H1 (cell line): ENCODE data around the gene CLIC3. TPM values are rescaled to one million over a fixed set of nuclear protein-coding genes. Genes with fewer than 3 reads are reported as not detected.
A peak's percentile ranks its signal among the peaks of the same experiment; 100 is the strongest.

Experiments used
- CTCF ChIA-PET: fragments of 300-600 bp; sonication (Branson Sonifier 250); formaldehyde crosslinking; loops from one replicate; lab custom pipeline; 2021; ENCODE audit not compliant: partially characterized antibody; lab: Charles Lee
- POLR2A ChIA-PET: fragments of 300-600 bp; sonication (Branson Sonifier 250); formaldehyde crosslinking; loops from one replicate; lab custom pipeline; 2021; ENCODE audit warnings: inconsistent platforms; ENCODE audit not compliant: partially characterized antibody; lab: Charles Lee
- DNase-seq, 2 experiments: peaks; one replicate each; pipeline versions ENCODE4 v3.0.0 to v3.0.0-alpha.2; 2010 to 2022; ENCODE audit warnings: low spot score in 2 of 2, low read depth in 1 of 2, mixed read lengths in 1 of 2
- FAIRE-seq: peaks from 2 replicates; lab custom pipeline; 2011; peaks lifted over from hg19 to GRCh38; lab: Jason Lieb, UNC
- H2AFZ ChIP-seq: 2 replicates; pipeline ENCODE4 v1.8.1; 2012; ENCODE audit warnings: low read length, inconsistent platforms
- H2AK5ac ChIP-seq: 2 replicates; pipeline ENCODE4 v1.6.1; 2013; ENCODE audit warnings: low read depth, low read length
- H2BK120ac ChIP-seq: replicated peaks from 2 replicates; pipeline ENCODE3; 2013; ENCODE audit warnings: low read depth, low read length, inconsistent platforms
- H2BK12ac ChIP-seq: 2 replicates; pipeline ENCODE4 v1.6.1; 2013; ENCODE audit warnings: low read depth, low read length
- H2BK15ac ChIP-seq: 2 replicates; pipeline ENCODE4 v1.6.1; 2013; ENCODE audit warnings: low read length
- H2BK20ac ChIP-seq: 2 replicates; pipeline ENCODE4 v1.6.1; 2013; ENCODE audit warnings: low read length
- H2BK5ac ChIP-seq: 2 replicates; pipeline ENCODE4 v1.6.1; 2013; ENCODE audit warnings: low read depth, low read length
- H3K14ac ChIP-seq: 2 replicates; pipeline ENCODE4 v1.6.1; 2013; ENCODE audit warnings: inconsistent platforms; ENCODE audit not compliant: insufficient read length
- H3K18ac ChIP-seq: 2 replicates; pipeline ENCODE4 v1.6.1; 2013; ENCODE audit warnings: low read length; ENCODE audit errors: extremely low read depth
- H3K23ac ChIP-seq: 2 replicates; pipeline ENCODE4 v1.6.1; 2013; ENCODE audit warnings: inconsistent platforms; ENCODE audit not compliant: insufficient read length
- H3K23me2 ChIP-seq: 2 replicates; pipeline ENCODE4 v1.6.1; 2013; ENCODE audit warnings: low read depth, low read length
- H3K27ac ChIP-seq: 2 replicates; pipeline ENCODE4 v1.6.1; 2011; ENCODE audit warnings: low read depth, low read length, inconsistent platforms
- H3K27me3 ChIP-seq, 4 experiments: replicated peaks in 1 of 4; 1 replicate in 1 of 4; 2 replicates in 3 of 4; pipeline versions ENCODE4 v1.6.1 to v1.8.1; 2011 to 2013; ENCODE audit warnings: low read length in 3 of 4, mild to moderate bottlenecking in 3 of 4, inconsistent platforms in 2 of 4, mixed read lengths in 2 of 4, moderate library complexity in 1 of 4; ENCODE audit not compliant: control insufficient read depth in 3 of 4, insufficient read depth in 3 of 4; ENCODE audit errors: extremely low read depth in 1 of 4
- H3K36me3 ChIP-seq, 4 experiments: 2 replicates each; pipeline versions ENCODE4 v1.6.1 to v1.8.1; 2011 to 2013; ENCODE audit warnings: mild to moderate bottlenecking in 4 of 4, low read length in 3 of 4, moderate library complexity in 2 of 4, control low read depth in 1 of 4, inconsistent platforms in 1 of 4; ENCODE audit not compliant: insufficient read depth in 4 of 4, control insufficient read depth in 2 of 4
- H3K4ac ChIP-seq: replicated peaks from 2 replicates; pipeline ENCODE3; 2013; ENCODE audit warnings: low read length, low read depth, mixed read lengths, inconsistent platforms; ENCODE audit not compliant: insufficient read length
- H3K4me1 ChIP-seq, 4 experiments: replicated peaks in 1 of 4; 1 replicate in 1 of 4; 2 replicates in 3 of 4; pipeline versions ENCODE4 v1.6.1 to v1.8.1; 2011 to 2013; ENCODE audit warnings: low read length in 3 of 4, inconsistent platforms in 2 of 4, mixed read lengths in 1 of 4; ENCODE audit not compliant: insufficient read depth in 4 of 4, control insufficient read depth in 3 of 4
- H3K4me2 ChIP-seq, 2 experiments: 2 replicates each; pipeline versions ENCODE4 v1.6.1 to v1.8.1; 2011 to 2013; ENCODE audit warnings: low read depth in 2 of 2, low read length in 2 of 2, control low read depth in 1 of 2, inconsistent platforms in 1 of 2, mild to moderate bottlenecking in 1 of 2; ENCODE audit not compliant: insufficient read depth in 1 of 2
- H3K4me3 ChIP-seq, 4 experiments: fragments of 200-600, 300-600 bp in 1 of 4; sonication (generic), shearing (Covaris generic), sonication (Bioruptor Twin) in 1 of 4; 2 replicates each; pipeline versions ENCODE4 v1.5.1 to v1.8.1; 2011 to 2016; ENCODE audit warnings: low read length in 4 of 4, low read depth in 3 of 4, control low read depth in 2 of 4, inconsistent platforms in 2 of 4, mild to moderate bottlenecking in 2 of 4, mixed read lengths in 1 of 4, moderate library complexity in 1 of 4; ENCODE audit not compliant: insufficient read depth in 2 of 4; ENCODE audit errors: extremely low read depth in 1 of 4
- H3K56ac ChIP-seq: replicated peaks from 2 replicates; pipeline ENCODE3; 2013; ENCODE audit warnings: low read depth, mild to moderate bottlenecking, mixed read lengths, low read length, inconsistent platforms; ENCODE audit not compliant: insufficient read length
- H3K79me1 ChIP-seq: 2 replicates; pipeline ENCODE4 v1.6.1; 2013; ENCODE audit warnings: low read depth, low read length, control low read depth
- H3K79me2 ChIP-seq, 2 experiments: 2 replicates each; pipeline versions ENCODE4 v1.6.1 to v1.8.1; 2012 to 2013; ENCODE audit warnings: low read length in 2 of 2, mild to moderate bottlenecking in 2 of 2, inconsistent platforms in 1 of 2; ENCODE audit not compliant: insufficient read depth in 2 of 2, control insufficient read depth in 1 of 2
- H3K9ac ChIP-seq, 4 experiments: replicated peaks in 1 of 4; 1 replicate in 1 of 4; 2 replicates in 3 of 4; pipeline versions ENCODE4 v1.6.1 to v1.8.1; 2011 to 2013; ENCODE audit warnings: low read depth in 3 of 4, low read length in 3 of 4, control low read depth in 2 of 4, mild to moderate bottlenecking in 2 of 4, moderate library complexity in 2 of 4, inconsistent platforms in 1 of 4; ENCODE audit errors: extremely low read depth in 1 of 4
- H3K9me3 ChIP-seq, 2 experiments: 2 replicates each; pipeline versions ENCODE4 v1.6.1 to v1.8.1; 2012 to 2013; ENCODE audit warnings: mild to moderate bottlenecking in 2 of 2, moderate library complexity in 2 of 2, control low read depth in 1 of 2, inconsistent platforms in 1 of 2, low read depth in 1 of 2, low read length in 1 of 2, mixed read lengths in 1 of 2; ENCODE audit not compliant: insufficient read depth in 2 of 2
- H4K20me1 ChIP-seq, 2 experiments: replicated peaks in 1 of 2; 2 replicates each; pipeline versions ENCODE3 to v1.8.1; 2011 to 2013; ENCODE audit warnings: inconsistent platforms in 2 of 2, low read length in 2 of 2, mild to moderate bottlenecking in 1 of 2; ENCODE audit not compliant: insufficient read depth in 2 of 2, control insufficient read depth in 1 of 2
- H4K5ac ChIP-seq: 2 replicates; pipeline ENCODE4 v1.6.1; 2013; ENCODE audit warnings: low read length, low read depth, mixed read lengths, inconsistent platforms; ENCODE audit not compliant: insufficient read length
- H4K8ac ChIP-seq: 2 replicates; pipeline ENCODE4 v1.8.0; 2013; ENCODE audit warnings: mild to moderate bottlenecking, moderate library complexity, low read length, inconsistent platforms; ENCODE audit not compliant: insufficient read depth; ENCODE audit errors: extremely low read depth
- H4K91ac ChIP-seq: replicated peaks from 2 replicates; pipeline ENCODE3; 2013; ENCODE audit warnings: low read length, mixed read lengths, inconsistent platforms; ENCODE audit not compliant: insufficient read length
- GABPA ChIP-seq: IDR thresholded peaks from 2 replicates; pipeline ENCODE4 v1.6.1; 2011; ENCODE audit warnings: mild to moderate bottlenecking, low read length, moderate library complexity, borderline replicate concordance; ENCODE audit not compliant: insufficient read depth
- RFX5 ChIP-seq: IDR thresholded peaks from 2 replicates; pipeline ENCODE4 v1.6.1; 2011; ENCODE audit warnings: low read depth, low read length, improper control_type of control experiment, borderline replicate concordance
- WGBS, 2 experiments: shearing (Covaris generic) in 1 of 2; methylation state at CpG; one replicate each; pipeline versions ENCODE4 v1.1.6 to v1.1.7; 2013 to 2015; ENCODE audit warnings: low lambda C conversion rate in 2 of 2, mixed read lengths in 2 of 2, inconsistent platforms in 1 of 2, low coverage in 1 of 2, missing lambda C conversion rate in 1 of 2; ENCODE audit not compliant: insufficient replicate concordance in 2 of 2, insufficient coverage in 1 of 2, insufficient read length in 1 of 2; ENCODE audit errors: extremely low coverage in 1 of 2, missing lambda C conversion rate in 1 of 2; 5-methylcytosine and 5-hydroxymethylcytosine counted together
- polyA plus RNA-seq, 7 experiments: library from polyadenylated mRNA; depleted of rRNA in 3 of 7; stranded (reverse) in 5 of 7; unstranded in 2 of 7; fragments of >200 nt in 5 of 7; fragments of 200-250 nt in 2 of 7; gene quantifications; 1 replicate in 5 of 7; 2 replicates in 1 of 7; 4 replicates in 1 of 7; pipeline versions ENCODE4 v1.2.1 to v1.2.3, GENCODE V29; 2011 to 2013; ENCODE audit warnings: missing spikeins in 2 of 7, mixed read lengths in 2 of 7
- total RNA-seq: library from RNA; stranded (reverse); fragmentation: NEBNext Ultra II Directional; extraction: Animal tissue kit (Norgen Biotek cat#: 25700); gene quantifications from 2 replicates; pipeline ENCODE4 v1.2.1, GENCODE V29; 2021

Gene CLIC3
- total and polyA plus RNA-seq, 2 of the 8 experiments (the other 6 are each of a cell fraction or from before 2014, with no cell fraction given): 0.12 TPM; not detected in 1

DNA sequence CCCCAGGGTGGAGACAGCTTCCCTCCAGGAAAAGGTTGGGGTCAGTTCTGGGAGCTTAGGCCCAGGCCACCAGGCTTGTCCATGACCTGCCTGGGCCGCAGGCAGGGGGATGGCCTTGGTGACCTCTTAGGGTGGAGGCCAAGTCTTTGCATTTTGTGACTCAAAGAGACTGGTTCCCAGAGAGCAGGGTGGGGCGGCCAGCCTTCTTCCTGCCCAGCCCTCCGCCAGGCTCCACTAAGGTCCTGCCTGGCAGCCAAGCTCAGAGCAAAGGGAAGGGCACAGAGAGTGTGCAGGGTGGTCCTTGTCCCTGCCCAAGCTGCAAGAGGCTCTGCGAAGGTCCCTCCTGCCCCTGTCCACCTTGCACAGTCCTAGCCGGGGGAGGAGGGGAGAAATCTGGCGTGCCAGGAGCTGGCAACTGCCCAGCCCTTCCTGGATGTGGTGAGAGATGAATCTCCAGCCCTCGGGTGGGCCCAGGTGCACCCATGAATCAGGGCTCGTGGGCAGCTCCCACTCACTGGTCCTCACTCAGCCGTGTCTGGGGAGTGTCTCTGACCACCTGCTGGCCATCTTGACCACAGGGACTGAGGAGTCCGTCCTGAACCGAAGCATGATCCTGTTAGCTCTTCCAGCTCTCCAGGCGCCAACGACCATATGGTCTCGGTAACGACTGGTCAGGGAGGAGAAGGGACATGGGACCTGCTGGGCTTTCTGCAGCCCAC, 21.4 kb downstream of the CLIC3 start:
- FAIRE-seq (no peak), DNase-seq (no peak)
- Histone ChIP-seq H4K91ac (peak overlapping the region; percentile 40), H3K23ac (no peak overlapping the region), H3K4me3 (no peak overlapping the region), H2AK5ac (no peak overlapping the region; the same call in 1 of the 2 replicates), H3K4me2 (no peak overlapping the region), H4K8ac (no peak overlapping the region), H3K9me3 (no peaks in the 10 kb centered on the region), H2BK120ac (no peak overlapping the region), H3K4me1 (peaks cover 0 to 12% (median 5%) of the 10 kb centered on the region in 4 experiments; a peak in 5 of 7 replicates), H2AFZ (no peak overlapping the region), H4K5ac (no peak overlapping the region), H3K23me2 (peaks cover 8% of the 10 kb centered on the region; the same call in 1 of the 2 replicates), H3K4ac (no peak overlapping the region), H3K36me3 (no peaks in the 10 kb centered on the region), H2BK15ac (peak overlapping the region; percentile 3; the same call in 1 of the 2 replicates), H3K27me3 (peaks cover 0 to 5% (median 2%) of the 10 kb centered on the region in 4 experiments; a peak in 2 of 7 replicates), H3K18ac (peak overlapping the region; percentile 32; the same call in 1 of the 2 replicates), H3K79me1 (no peaks in the 10 kb centered on the region), H3K9ac (no peak overlapping the region), H3K56ac (no peak overlapping the region), H3K14ac (no peak overlapping the region), H3K27ac (no peak overlapping the region), H2BK12ac (peak overlapping the region; percentile 60; the same call in 1 of the 2 replicates), H2BK5ac (no peak overlapping the region), H4K20me1 (peaks cover 0 to 2% of the 10 kb centered on the region in 2 experiments), H2BK20ac (no peak overlapping the region), H3K79me2 (no peaks in the 10 kb centered on the region)
- CTCF ChIA-PET: interaction anchor here (0.6 to 5.6 kb wide), 37 partner anchors 10 to 209 kb away, joined by 3 to 45 read pairs (median 4); partner anchors contain the start of genes ABCA2, CLIC3, LCN12 and PAXX
- POLR2A ChIA-PET: interaction anchor here (0.6 to 2.8 kb wide), 5 partner anchors 9 to 462 kb away, joined by 3 to 10 read pairs (median 3); partner anchors contain the start of gene CLIC3
- 81% methylated on average over 13 of the region's 15 CpGs; no CpG with 5 or more reads in 1 of the 2 experiments for WGBS, 2 experiments
- TF ChIP-seq RFX5: no peak
- no peak for TF ChIP-seq GABPA
